H9 (cell line): ENCODE measurements around the gene RXFP1. TPM values are rescaled to one million over a fixed set of nuclear protein-coding genes. Genes with fewer than 3 reads are reported as not detected.

Experiments
- DNase-seq: peaks from one replicate; pipeline ENCODE4 v3.0.0-alpha.2; 2017
- H2AFZ ChIP-seq: one replicate; pipeline ENCODE4 v1.6.1; 2013; ENCODE audit warnings: mild to moderate bottlenecking, low read length, control low read depth, moderate library complexity
- H2AK5ac ChIP-seq: 2 replicates; pipeline ENCODE4 v1.6.1; 2013; ENCODE audit warnings: low read length, control low read depth, mixed read lengths; ENCODE audit not compliant: insufficient read length
- H2BK120ac ChIP-seq: one replicate; pipeline ENCODE4 v1.6.1; 2013; ENCODE audit warnings: low read depth, mild to moderate bottlenecking, low read length, control low read depth, inconsistent platforms; ENCODE audit not compliant: poor library complexity, severe bottlenecking
- H2BK12ac ChIP-seq: 2 replicates; pipeline ENCODE4 v1.6.1; 2013; ENCODE audit warnings: low read length, control low read depth, mixed read lengths, low read depth; ENCODE audit not compliant: insufficient read length
- H2BK15ac ChIP-seq: 2 replicates; pipeline ENCODE4 v1.6.1; 2013; ENCODE audit warnings: low read depth, low read length, control low read depth
- H2BK20ac ChIP-seq: one replicate; pipeline ENCODE4 v1.6.1; 2013; ENCODE audit warnings: low read depth, mild to moderate bottlenecking, low read length, control low read depth, inconsistent platforms; ENCODE audit not compliant: poor library complexity, severe bottlenecking
- H2BK5ac ChIP-seq: 2 replicates; pipeline ENCODE4 v1.6.1; 2013; ENCODE audit warnings: low read length, control low read depth, mixed read lengths; ENCODE audit not compliant: insufficient read length
- H3K14ac ChIP-seq: 2 replicates; pipeline ENCODE4 v1.6.1; 2013; ENCODE audit warnings: low read length, control low read depth; ENCODE audit not compliant: insufficient read depth
- H3K18ac ChIP-seq: 2 replicates; pipeline ENCODE4 v1.6.1; 2013; ENCODE audit warnings: low read depth, mild to moderate bottlenecking, mixed read lengths, low read length, control low read depth; ENCODE audit not compliant: insufficient read length
- H3K23ac ChIP-seq: 2 replicates; pipeline ENCODE4 v1.6.1; 2013; ENCODE audit warnings: low read length, control low read depth, mixed read lengths, low read depth; ENCODE audit not compliant: insufficient read length
- H3K23me2 ChIP-seq: 2 replicates; pipeline ENCODE4 v1.6.1; 2013; ENCODE audit warnings: low read depth, mild to moderate bottlenecking, mixed read lengths, low read length, control low read depth; ENCODE audit not compliant: insufficient read length, poor library complexity, severe bottlenecking
- H3K27ac ChIP-seq: 2 replicates; pipeline ENCODE4 v1.5.1; 2013; ENCODE audit warnings: low read length, control low read depth, mixed read lengths, low read depth; ENCODE audit not compliant: insufficient read length
- H3K27me3 ChIP-seq: 2 replicates; pipeline ENCODE4 v1.6.1; 2013; ENCODE audit warnings: low read length, control low read depth, inconsistent platforms; ENCODE audit not compliant: insufficient read depth
- H3K4ac ChIP-seq: 2 replicates; pipeline ENCODE4 v1.6.1; 2013; ENCODE audit warnings: low read depth, mild to moderate bottlenecking, control low read depth, inconsistent platforms, low read length, moderate library complexity
- H3K4me1 ChIP-seq: 2 replicates; pipeline ENCODE4 v1.6.1; 2013; ENCODE audit warnings: low read length, control low read depth, inconsistent platforms; ENCODE audit not compliant: insufficient read depth
- H3K4me2 ChIP-seq: 2 replicates; pipeline ENCODE4 v1.6.1; 2013; ENCODE audit warnings: low read length, control low read depth, mixed read lengths; ENCODE audit not compliant: insufficient read length, insufficient read depth
- H3K56ac ChIP-seq: 2 replicates; pipeline ENCODE4 v1.6.1; 2013; ENCODE audit warnings: low read depth, mild to moderate bottlenecking, mixed read lengths, low read length, control low read depth; ENCODE audit not compliant: insufficient read length
- H3K79me1 ChIP-seq: 2 replicates; pipeline ENCODE4 v1.6.1; 2013; ENCODE audit warnings: low read depth, mild to moderate bottlenecking, moderate library complexity, low read length, control low read depth, inconsistent platforms; ENCODE audit not compliant: insufficient read depth, poor library complexity, severe bottlenecking
- H3K79me2 ChIP-seq: 2 replicates; pipeline ENCODE4 v1.6.1; 2013; ENCODE audit warnings: low read length, control low read depth, inconsistent platforms; ENCODE audit not compliant: insufficient read depth
- H3K9ac ChIP-seq: 2 replicates; pipeline ENCODE4 v1.6.1; 2013; ENCODE audit warnings: low read length, control low read depth, mixed read lengths; ENCODE audit not compliant: insufficient read length; ENCODE audit errors: extremely low read depth
- H3K9me3 ChIP-seq: one replicate; pipeline ENCODE4 v1.6.1; 2013; ENCODE audit warnings: low read depth, low read length, inconsistent platforms; ENCODE audit not compliant: control insufficient read depth
- H3T11ph ChIP-seq: one replicate; pipeline ENCODE4 v1.6.1; 2013; ENCODE audit warnings: mild to moderate bottlenecking, low read length, control low read depth, inconsistent platforms
- H4K20me1 ChIP-seq: one replicate; pipeline ENCODE4 v1.6.1; 2013; ENCODE audit not compliant: control insufficient read depth, insufficient read length, insufficient read depth
- H4K5ac ChIP-seq: 2 replicates; pipeline ENCODE4 v1.6.1; 2013; ENCODE audit warnings: low read depth, mild to moderate bottlenecking, mixed read lengths, low read length, control low read depth; ENCODE audit not compliant: insufficient read length
- H4K8ac ChIP-seq: replicated peaks from 2 replicates; pipeline ENCODE4 v1.6.1; 2013; ENCODE audit warnings: low read length, control low read depth, mixed read lengths, low read depth; ENCODE audit not compliant: insufficient read length
- H4K91ac ChIP-seq: 2 replicates; pipeline ENCODE4 v1.6.1; 2013; ENCODE audit warnings: low read depth, mild to moderate bottlenecking, moderate library complexity, mixed read lengths, low read length, control low read depth; ENCODE audit not compliant: insufficient read length
- H3K27ac Mint-ChIP-seq, 3 experiments: 2 replicates in 2 of 3; 3 replicates in 1 of 3; pipeline ENCODE4 v1.8.0; 2020 to 2021; ENCODE audit warnings: mixed read lengths in 3 of 3, mild to moderate bottlenecking in 1 of 3, moderate library complexity in 1 of 3
- H3K27me3 Mint-ChIP-seq: 2 replicates; pipeline ENCODE4 v1.8.0; 2021; ENCODE audit warnings: low read depth, mild to moderate bottlenecking, moderate library complexity, mixed read lengths
- H3K36me3 Mint-ChIP-seq, 3 experiments: 2 replicates in 2 of 3; 3 replicates in 1 of 3; pipeline ENCODE4 v1.8.0; 2020 to 2021; ENCODE audit warnings: low read depth in 3 of 3, mixed read lengths in 3 of 3; ENCODE audit not compliant: insufficient read depth in 1 of 3
- H3K4me1 Mint-ChIP-seq, 2 experiments: 2 replicates each; pipeline ENCODE4 v1.8.0; 2020; ENCODE audit warnings: mixed read lengths in 2 of 2
- H3K4me3 Mint-ChIP-seq, 2 experiments: 2 replicates in 1 of 2; 3 replicates in 1 of 2; pipeline ENCODE4 v1.8.0; 2020 to 2021; ENCODE audit warnings: mild to moderate bottlenecking in 2 of 2, mixed read lengths in 2 of 2, moderate library complexity in 1 of 2
- H3K9me3 Mint-ChIP-seq, 2 experiments: 2 replicates in 1 of 2; 3 replicates in 1 of 2; pipeline ENCODE4 v1.8.0; 2020; ENCODE audit warnings: mild to moderate bottlenecking in 2 of 2, mixed read lengths in 2 of 2, moderate library complexity in 1 of 2
- WGBS: extraction: QIAGEN DNeasy Blood & Tissue Kit; methylation state at CpG from one replicate; pipeline ENCODE4 v1.1.7; 2013; ENCODE audit warnings: missing lambda C conversion rate, low lambda C conversion rate, mixed read lengths; ENCODE audit not compliant: insufficient read length; ENCODE audit errors: extremely low coverage; 5-methylcytosine and 5-hydroxymethylcytosine counted together
- total RNA-seq: library from RNA; stranded (reverse); gene quantifications from 2 replicates; pipeline ENCODE4 v1.2.1, GENCODE V29; 2021
- TF ChIP-seq, protein P1 (sequence below): fragments of 200-600 bp; sonication (generic); conservative IDR thresholded peaks from 3 replicates; pipeline ENCODE4 v1.8.0; 2021; ENCODE audit warnings: antibody characterized with exemption, mild to moderate bottlenecking

Gene RXFP1
- total RNA-seq, 1 experiment from 2014 or later = 0.17 TPM

DNA sequence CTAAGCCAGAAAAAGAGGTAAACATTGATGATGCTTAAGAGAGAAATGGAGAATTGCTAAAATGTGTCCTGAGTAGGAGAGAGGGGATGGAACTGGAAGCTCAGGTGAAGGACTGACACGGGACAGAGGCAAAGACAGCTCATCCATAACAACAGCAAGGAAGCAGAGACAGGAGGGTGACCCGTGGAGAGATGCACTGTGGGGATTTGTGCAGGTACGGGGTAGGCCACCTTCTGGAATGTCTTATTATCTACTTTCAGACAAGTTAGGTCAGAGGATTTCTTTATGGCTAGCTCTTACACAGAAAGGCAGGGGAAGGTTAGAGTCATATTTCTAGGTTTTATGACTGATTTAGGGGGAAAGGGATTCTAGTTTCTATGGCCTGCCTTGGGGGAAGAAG is 31.7 kb downstream of the RXFP1 start:
- peak overlapping the region in 1 of 3 experiments; percentile 38; a peak in 1 of 7 replicates for H3K27ac Mint-ChIP-seq
- Histone ChIP-seq H3K27me3 (no peaks in the 10 kb centered on the region), H2BK120ac (no peak overlapping the region), H4K91ac (no peak overlapping the region), H3T11ph (no peak overlapping the region), H3K79me2 (no peaks in the 10 kb centered on the region), H4K8ac (no peak overlapping the region), H3K23me2 (no peaks in the 10 kb centered on the region), H4K20me1 (no peaks in the 10 kb centered on the region), H3K4me2 (no peak overlapping the region), H3K9me3 (no peaks in the 10 kb centered on the region), H2AFZ (no peak overlapping the region), H2AK5ac (no peak overlapping the region), H3K23ac (no peak overlapping the region), H3K9ac (no peak overlapping the region), H3K18ac (no peak overlapping the region), H3K56ac (no peak overlapping the region), H3K14ac (no peak overlapping the region), H2BK15ac (no peak overlapping the region), H4K5ac (no peak overlapping the region), H2BK5ac (no peak overlapping the region), H3K79me1 (no peaks in the 10 kb centered on the region), H2BK12ac (no peak overlapping the region), H3K4me1 (peaks cover 3% of the 10 kb centered on the region), H3K27ac (no peak overlapping the region), H2BK20ac (no peak overlapping the region), H3K4ac (no peak overlapping the region)
- peaks cover 4 to 13% (median 7%) of the 10 kb centered on the region in 3 experiments for H3K36me3 Mint-ChIP-seq
- TF ChIP-seq, protein P1, sequence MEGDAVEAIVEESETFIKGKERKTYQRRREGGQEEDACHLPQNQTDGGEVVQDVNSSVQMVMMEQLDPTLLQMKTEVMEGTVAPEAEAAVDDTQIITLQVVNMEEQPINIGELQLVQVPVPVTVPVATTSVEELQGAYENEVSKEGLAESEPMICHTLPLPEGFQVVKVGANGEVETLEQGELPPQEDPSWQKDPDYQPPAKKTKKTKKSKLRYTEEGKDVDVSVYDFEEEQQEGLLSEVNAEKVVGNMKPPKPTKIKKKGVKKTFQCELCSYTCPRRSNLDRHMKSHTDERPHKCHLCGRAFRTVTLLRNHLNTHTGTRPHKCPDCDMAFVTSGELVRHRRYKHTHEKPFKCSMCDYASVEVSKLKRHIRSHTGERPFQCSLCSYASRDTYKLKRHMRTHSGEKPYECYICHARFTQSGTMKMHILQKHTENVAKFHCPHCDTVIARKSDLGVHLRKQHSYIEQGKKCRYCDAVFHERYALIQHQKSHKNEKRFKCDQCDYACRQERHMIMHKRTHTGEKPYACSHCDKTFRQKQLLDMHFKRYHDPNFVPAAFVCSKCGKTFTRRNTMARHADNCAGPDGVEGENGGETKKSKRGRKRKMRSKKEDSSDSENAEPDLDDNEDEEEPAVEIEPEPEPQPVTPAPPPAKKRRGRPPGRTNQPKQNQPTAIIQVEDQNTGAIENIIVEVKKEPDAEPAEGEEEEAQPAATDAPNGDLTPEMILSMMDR = no peak
- no peak for DNase-seq
- peaks cover 6 to 7% of the 10 kb centered on the region in 2 experiments for H3K4me1 Mint-ChIP-seq
- no CpG with 5 or more reads among the region's 3 CpGs for WGBS
- no peak overlapping the region for H3K4me3 Mint-ChIP-seq
- H3K9me3 Mint-ChIP-seq = peaks cover 13 to 23% of the 10 kb centered on the region in 2 experiments
- H3K27me3 Mint-ChIP-seq = no peaks in the 10 kb centered on the region
